Kidney glomerular epithelial cell (primary cell): ENCODE data around the gene ABHD12.

Experiments used
- DNase-seq: peaks from one replicate; lab custom pipeline; 2025; lab: John Stamatoyannopoulos, UW

Gene ABHD12

GRCh38 chr20:25257130-25257529, 133.5 kb downstream of the ABHD12 start:
- no peak for DNase-seq

GRCh38 chr20:25256226-25256859, 134.3 kb downstream of the ABHD12 start:
- DNase-seq, result no peak

GRCh38 chr20:25254986-25255680, 135.5 kb downstream of the ABHD12 start:
- no peak for DNase-seq

DNA sequence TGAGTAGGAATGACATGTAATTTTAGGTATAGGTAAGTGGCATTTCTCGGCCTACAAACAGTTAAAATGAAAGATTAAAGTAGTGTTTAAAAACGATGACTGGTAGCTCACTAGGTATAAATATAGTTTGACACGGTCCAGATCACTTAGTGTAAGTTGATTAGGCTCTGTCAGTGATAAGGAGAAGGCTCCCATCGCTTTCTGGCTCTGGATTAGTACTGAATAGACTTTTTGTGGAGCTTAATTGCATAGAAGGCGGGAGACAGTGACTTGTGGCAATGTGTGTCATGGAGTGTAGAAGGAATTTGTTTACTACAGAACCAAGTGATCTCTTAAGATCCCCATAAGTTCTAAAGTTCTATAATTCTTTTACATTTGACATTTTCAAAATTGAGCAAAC, 136.1 kb downstream of the ABHD12 start:
- no peak for DNase-seq

DNA sequence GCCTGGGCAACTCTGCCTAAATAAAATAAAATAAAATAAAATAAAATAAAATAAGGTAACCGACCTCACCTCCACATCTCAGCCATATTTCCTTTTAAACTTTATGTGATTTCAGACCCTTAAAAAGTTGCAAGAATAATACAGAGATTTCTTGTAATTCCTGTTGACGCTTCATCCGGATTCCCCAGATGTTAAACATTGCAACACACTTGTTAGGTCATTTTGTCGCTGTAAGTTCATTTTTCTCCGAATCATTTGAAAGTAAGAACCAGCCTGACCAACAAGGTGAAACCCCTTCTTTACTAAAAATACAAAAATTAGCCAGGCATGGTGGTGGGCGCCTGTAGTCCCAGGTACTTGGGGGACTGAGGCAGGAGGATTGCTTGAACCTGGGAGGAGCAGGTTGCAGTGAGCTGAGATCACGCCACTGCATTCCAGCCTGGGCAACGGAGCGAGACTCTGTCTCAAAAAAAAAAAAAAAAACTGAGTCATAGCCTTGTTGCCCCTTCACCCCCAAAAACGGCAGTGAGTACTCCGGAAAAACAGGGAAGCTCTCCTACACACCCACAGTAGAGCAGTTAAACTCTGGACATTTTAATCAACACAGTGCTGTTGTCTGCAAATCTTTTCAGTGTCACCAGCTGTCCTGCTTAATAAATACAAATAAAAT, 136.9 kb downstream of the ABHD12 start:
- peak; percentile 43 for DNase-seq

- DNase-seq, result no peak
Observed at GRCh38 chr20:25252686-25253421, 137.8 kb downstream of the ABHD12 start.

GRCh38 chr20:25252230-25252651, 138.4 kb downstream of the ABHD12 start:
- DNase-seq, result no peak

DNA sequence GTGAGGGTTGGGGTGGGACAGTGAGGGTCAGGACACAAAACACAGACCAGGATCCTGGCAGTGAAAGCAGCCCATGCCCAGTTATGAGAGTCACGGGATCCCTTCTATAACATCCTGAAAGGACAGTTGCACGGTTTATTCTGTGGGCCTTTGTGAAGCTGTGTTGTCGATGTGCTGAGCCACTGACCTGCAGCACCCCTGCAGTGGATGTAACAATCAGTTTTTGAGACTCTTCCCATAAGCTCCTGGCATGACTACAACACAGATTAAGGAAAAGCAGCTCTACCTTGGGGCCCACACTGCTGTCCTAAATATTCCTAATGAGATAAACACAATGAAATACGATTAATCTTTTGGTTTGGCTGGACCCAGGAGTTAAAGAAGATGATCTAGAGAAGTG, 139.1 kb downstream of the ABHD12 start:
- no peak for DNase-seq

GRCh38 chr20:25251019-25251418, 139.6 kb downstream of the ABHD12 start:
- DNase-seq, result no peak

DNA sequence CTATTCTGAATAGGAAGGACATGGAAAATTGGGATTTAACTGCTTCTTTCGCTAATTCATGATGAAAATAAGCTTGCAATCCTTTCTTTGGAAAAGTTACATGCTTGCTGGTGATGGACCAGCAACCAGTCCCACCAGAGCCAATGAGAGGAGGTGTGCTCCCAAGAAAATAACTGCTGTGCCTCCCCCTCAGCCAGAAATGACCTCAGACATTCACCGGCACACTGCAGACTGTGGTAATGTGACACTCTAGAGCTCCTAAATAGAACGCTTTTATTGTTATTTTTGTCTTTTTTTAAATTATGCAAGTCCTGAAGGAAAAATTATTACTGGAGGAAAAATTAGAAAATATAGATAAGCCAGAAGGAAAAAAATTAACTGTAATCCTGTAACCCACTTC, 140.1 kb downstream of the ABHD12 start:
- peak; percentile 9 for DNase-seq
